Endodermal cell (in vitro differentiated cells): ENCODE results near the gene ADAMTS13. TPM values are rescaled to one million over a fixed set of nuclear protein-coding genes. Genes with fewer than 3 reads are reported as not detected.

Experiments used
- DNase-seq: peaks from one replicate; pipeline ENCODE4 v3.0.0-alpha.2; 2017
- H3K27ac ChIP-seq: 2 replicates; pipeline ENCODE4 v1.5.1; 2013; ENCODE audit warnings: mild to moderate bottlenecking, low read depth, low read length, moderate library complexity
- H3K27me3 ChIP-seq: 2 replicates; pipeline ENCODE4 v1.6.1; 2013; ENCODE audit warnings: mild to moderate bottlenecking, low read length, moderate library complexity; ENCODE audit not compliant: insufficient read depth, control insufficient read depth, poor library complexity, severe bottlenecking
- H3K36me3 ChIP-seq: 2 replicates; pipeline ENCODE4 v1.7.0; 2013; ENCODE audit warnings: mild to moderate bottlenecking, low read length, moderate library complexity; ENCODE audit not compliant: control insufficient read depth, insufficient read depth
- H3K4me1 ChIP-seq: one replicate; pipeline ENCODE4 v1.7.0; 2013; ENCODE audit warnings: low read length; ENCODE audit not compliant: control insufficient read depth, insufficient read depth
- H3K4me3 ChIP-seq: 2 replicates; pipeline ENCODE4 v1.5.1; 2013; ENCODE audit warnings: mild to moderate bottlenecking, low read length, moderate library complexity
- H3K9ac ChIP-seq: 2 replicates; pipeline ENCODE4 v1.6.1; 2013; ENCODE audit warnings: mild to moderate bottlenecking, low read length, moderate library complexity; ENCODE audit not compliant: poor library complexity, severe bottlenecking; ENCODE audit errors: extremely low read depth
- H3K9me3 ChIP-seq: 2 replicates; pipeline ENCODE4 v1.6.1; 2013; ENCODE audit warnings: mild to moderate bottlenecking, low read length, moderate library complexity; ENCODE audit not compliant: control insufficient read depth
- H3K27ac Mint-ChIP-seq: 2 replicates; pipeline ENCODE4 v1.8.0; 2020; ENCODE audit warnings: mixed read lengths
- H3K27me3 Mint-ChIP-seq: 2 replicates; pipeline ENCODE4 v1.8.0; 2021; ENCODE audit warnings: mild to moderate bottlenecking, mixed read lengths; ENCODE audit not compliant: insufficient read depth
- H3K36me3 Mint-ChIP-seq: 2 replicates; pipeline ENCODE4 v1.8.0; 2020; ENCODE audit warnings: low read depth, mixed read lengths
- H3K4me1 Mint-ChIP-seq: 2 replicates; pipeline ENCODE4 v1.8.0; 2020; ENCODE audit warnings: mixed read lengths
- H3K4me3 Mint-ChIP-seq: 2 replicates; pipeline ENCODE4 v1.8.0; 2020; ENCODE audit warnings: mild to moderate bottlenecking, moderate library complexity, mixed read lengths
- H3K9me3 Mint-ChIP-seq: 2 replicates; pipeline ENCODE4 v1.8.0; 2020; ENCODE audit warnings: mild to moderate bottlenecking, mixed read lengths
- CTCF ChIP-seq: fragments of 200-600 bp; sonication (generic); conservative IDR thresholded peaks from 2 replicates; pipeline ENCODE4 v1.5.0; 2021; ENCODE audit warnings: antibody characterized with exemption, mild to moderate bottlenecking
- WGBS, 2 experiments: methylation state at CpG; one replicate each; pipeline versions ENCODE4 v1.1.5 to v1.1.7; 2013; ENCODE audit warnings: missing lambda C conversion rate in 2 of 2, mixed read lengths in 1 of 2; ENCODE audit not compliant: insufficient coverage in 1 of 2, insufficient read length in 1 of 2; 5-methylcytosine and 5-hydroxymethylcytosine counted together
- total RNA-seq, 2 donors: library from RNA; stranded (reverse); fragmentation: NEBNext Ultra II Directional in 1 of 2; extraction: Animal tissue kit (Norgen Biotek cat#: 25700) in 1 of 2; gene quantifications; 2 replicates in 1 of 2; 3 replicates in 1 of 2; pipeline ENCODE4 v1.2.1, GENCODE V29; 2021

ADAMTS13 gene
- total RNA-seq, 2 donors from 2014 or later, result 13.5 to 21.7 TPM

GRCh38 chr9:133453651-133454050 lies 31.5 kb downstream of the ADAMTS13 start:
- no peaks in the 10 kb centered on the region for H3K4me1 ChIP-seq
- Mint-ChIP-seq H3K9me3 (no peaks in the 10 kb centered on the region), H3K27ac (no peak overlapping the region), H3K27me3 (peaks cover 2% of the 10 kb centered on the region), H3K36me3 (no peaks in the 10 kb centered on the region), H3K4me3 (no peak overlapping the region), H3K4me1 (no peaks in the 10 kb centered on the region)
- no peak overlapping the region for H3K9ac ChIP-seq
- 93 to 95% methylated on average over 8 to 10 of the region's 11 CpGs for WGBS, 2 experiments
- no peaks in the 10 kb centered on the region for H3K9me3 ChIP-seq
- H3K36me3 ChIP-seq, result no peaks in the 10 kb centered on the region
- TF ChIP-seq CTCF, result no peak
- H3K4me3 ChIP-seq, result no peak overlapping the region
- H3K27ac ChIP-seq, result no peak overlapping the region
- DNase-seq, result no peak
- H3K27me3 ChIP-seq, result no peaks in the 10 kb centered on the region

- TF ChIP-seq CTCF, result no peak
- Histone ChIP-seq H3K9me3 (no peaks in the 10 kb centered on the region), H3K36me3 (no peaks in the 10 kb centered on the region), H3K27me3 (no peaks in the 10 kb centered on the region), H3K4me1 (no peaks in the 10 kb centered on the region), H3K9ac (no peak overlapping the region), H3K4me3 (no peak overlapping the region), H3K27ac (no peak overlapping the region)
- Mint-ChIP-seq H3K4me1 (no peaks in the 10 kb centered on the region), H3K4me3 (no peak overlapping the region), H3K36me3 (no peaks in the 10 kb centered on the region), H3K27ac (no peak overlapping the region), H3K27me3 (peaks cover 2% of the 10 kb centered on the region), H3K9me3 (no peaks in the 10 kb centered on the region)
- DNase-seq, result no peak
- WGBS, 2 experiments, result 88 to 90% methylated on average over 18 to 19 of the region's 19 CpGs
Observed at GRCh38 chr9:133454325-133454724, 32.2 kb downstream of the ADAMTS13 start.

GRCh38 chr9:133454943-133455673 lies 32.9 kb downstream of the ADAMTS13 start:
- H3K27ac ChIP-seq, result no peak overlapping the region
- no peak overlapping the region for H3K9ac ChIP-seq
- H3K4me3 Mint-ChIP-seq, result no peak overlapping the region
- H3K4me1 ChIP-seq, result no peaks in the 10 kb centered on the region
- 93 to 95% methylated on average over 10 to 20 of the region's 20 CpGs for WGBS, 2 experiments
- H3K36me3 ChIP-seq, result no peaks in the 10 kb centered on the region
- H3K27me3 ChIP-seq, result no peaks in the 10 kb centered on the region
- no peak for TF ChIP-seq CTCF
- peaks cover 2% of the 10 kb centered on the region for H3K27me3 Mint-ChIP-seq
- H3K27ac Mint-ChIP-seq, result no peak overlapping the region
- DNase-seq, result no peak
- no peaks in the 10 kb centered on the region for H3K4me1 Mint-ChIP-seq
- H3K36me3 Mint-ChIP-seq, result no peaks in the 10 kb centered on the region
- no peak overlapping the region for H3K4me3 ChIP-seq
- H3K9me3 Mint-ChIP-seq, result no peaks in the 10 kb centered on the region
- H3K9me3 ChIP-seq, result no peaks in the 10 kb centered on the region
